Measurements from ENCODE around the gene AADACL2. TPM values are rescaled to one million over a fixed set of nuclear protein-coding genes. Genes with fewer than 3 reads are reported as not detected.

AADACL2 gene
- total and polyA plus RNA-seq, 9 of the 15 experiments (the other 6 are each of a cell fraction or from before 2014, with no cell fraction given) = not detected

- peaks cover 2% of the 10 kb centered on the region; the same call in 1 of the 2 replicates for H3K9me3 ChIP-seq (replicated peaks; ENCODE audit: control insufficient read depth, insufficient read depth, low read depth, low read length)
- CTCF ChIA-PET (ENCODE audit: low intra/inter-chr PET ratio) = no interaction called here
- intact Hi-C loops (cut with micrococcal nuclease) = no loop called here
- no peaks in the 10 kb centered on the region for H3K36me3 ChIP-seq (ENCODE audit: control insufficient read depth, insufficient read depth, low read length)
- H3K79me2 ChIP-seq (ENCODE audit: control insufficient read depth, insufficient read depth, low read length) = no peaks in the 10 kb centered on the region
- ATAC-seq (no peak), FAIRE-seq (no peak), DNase-seq (ENCODE audit: extremely low read depth in 1 of 4, low spot score in 3 of 4) (no peak)
- no peak overlapping the region for H2AFZ ChIP-seq (ENCODE audit: low read depth, low read length)
- no peaks in the 10 kb centered on the region for H3K27me3 ChIP-seq (ENCODE audit: control insufficient read depth in 2 of 2, insufficient read depth in 2 of 2, low read length in 2 of 2)
- H3K9me1 ChIP-seq (ENCODE audit: control insufficient read depth, insufficient read depth, low read length) = no peaks in the 10 kb centered on the region
- BruUV-seq (replicated peaks) = no TSS peak
- no peak overlapping the region for H3K4me2 ChIP-seq (ENCODE audit: insufficient read depth, low read length)
- H3K4me3 ChIP-seq = no peak overlapping the region
- no peaks in the 10 kb centered on the region for H4K20me1 ChIP-seq (replicated peaks; ENCODE audit: control insufficient read depth, insufficient read depth, low read length)
- H3K27ac ChIP-seq (ENCODE audit: extremely low read depth, low read depth, low read length) = no peak overlapping the region
- H3K4me1 ChIP-seq (replicated peaks in 1 of 2; ENCODE audit: control insufficient read depth in 2 of 2, insufficient read depth in 2 of 2, low read length in 2 of 2) = peaks cover 0 to 3% of the 10 kb centered on the region in 2 experiments; a peak in 1 of 5 replicates
- POLR2A ChIA-PET = no interaction called here
- 38% methylated on average over 4 of the region's 4 CpGs for WGBS (ENCODE audit: insufficient coverage, low coverage, missing lambda C conversion rate)
- in situ Hi-C loops (cut with MboI) = no loop called here
- H3K9ac ChIP-seq (ENCODE audit: insufficient read depth in 1 of 2, low read depth in 2 of 2, low read length in 2 of 2) = no peak overlapping the region
- no peak for TF ChIP-seq KAT2B (IDR thresholded peaks at IDR 0.05; ENCODE audit: low read depth, low read length)
- TF ChIP-seq ARID3B (CRISPR knock-in tag; IDR thresholded peaks at IDR 0.05; ENCODE audit: borderline replicate concordance) = no peak
- TF ChIP-seq CUX1 (CRISPR knock-in tag; IDR thresholded peaks at IDR 0.05) = no peak
- no peak for TF ChIP-seq FOXK2 (conservative IDR thresholded peaks at IDR 0.05 in 1 of 2, IDR thresholded peaks at IDR 0.05 in 1 of 2; ENCODE audit: low read depth in 2 of 2)
- TF ChIP-seq KLF16 (IDR thresholded peaks at IDR 0.05) = no peak
- no peak for TF ChIP-seq SP1 (CRISPR knock-in tag; IDR thresholded peaks at IDR 0.05)
- TF ChIP-seq L3MBTL2 (IDR thresholded peaks at IDR 0.05) = no peak
- no peak for TF ChIP-seq LARP7 (IDR thresholded peaks at IDR 0.05)
- TF ChIP-seq FOXO4 (CRISPR knock-in tag; IDR thresholded peaks at IDR 0.05) = no peak
- no peak for TF ChIP-seq EWSR1 (IDR thresholded peaks at IDR 0.05; ENCODE audit: borderline replicate concordance, low read depth, partially characterized antibody)
- no peak for TF ChIP-seq TSC22D4 (tag; IDR thresholded peaks at IDR 0.05)
- no peak for TF ChIP-seq FOXM1 (IDR thresholded peaks at IDR 0.05; ENCODE audit: low read depth)
- no peak for TF ChIP-seq FOXM1 (CRISPR knock-in tag; IDR thresholded peaks at IDR 0.05; ENCODE audit: low read depth)
- TF ChIP-seq ILF3 (IDR thresholded peaks at IDR 0.05; ENCODE audit: borderline replicate concordance) = no peak
- TF ChIP-seq ZNF134 (CRISPR knock-in tag; conservative IDR thresholded peaks at IDR 0.05) = no peak
Measured at GRCh38 chr3:151795276-151795675, 61.5 kb downstream of the AADACL2 start.
